ENCODE measurements around the gene PNPO. TPM values are rescaled to one million over a fixed set of nuclear protein-coding genes. Genes with fewer than 3 reads are reported as not detected.
"Not testable (repeated sequence)": the region's sequence is repeated elsewhere in the genome, so short reads cannot be mapped to it uniquely, and the experiment has no call there.

The PNPO gene
- total and polyA plus RNA-seq, 2 experiments from 2014 or later, result 20.0 to 44.7 TPM

DNA sequence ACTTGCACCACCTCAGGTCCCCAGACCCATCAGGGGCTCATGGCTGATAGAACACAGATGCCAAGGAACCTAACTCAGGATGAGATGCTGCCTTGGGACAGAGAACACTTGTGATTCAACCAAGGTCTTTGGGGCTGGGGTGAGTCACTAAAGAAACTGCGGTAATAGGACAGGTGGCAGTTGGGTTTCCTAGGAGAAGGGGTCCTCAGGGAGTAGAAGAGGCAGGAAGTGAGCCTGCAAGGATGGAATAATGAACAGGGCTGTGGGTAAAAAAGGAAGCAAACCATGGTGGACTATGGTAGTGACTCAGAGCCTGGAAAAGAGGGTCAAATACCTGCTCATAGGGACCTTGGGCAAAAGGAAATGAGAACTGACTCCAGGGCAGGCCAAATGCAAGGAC lies 6.5 kb upstream of the PNPO start:
- no peaks in the 10 kb centered on the region for H3K9me2 ChIP-seq (ENCODE audit: insufficient read depth)
- H3K36me3 ChIP-seq (ENCODE audit: low read depth), result no peaks in the 10 kb centered on the region
- no peak overlapping the region for H3K9ac ChIP-seq
- no peak overlapping the region for H3K4me3 ChIP-seq
- 35 to 54% methylated on average over 1 of the region's 1 CpG for WGBS, 2 experiments (ENCODE audit: low coverage in 1 of 2, low lambda C conversion rate in 2 of 2, missing lambda C conversion rate in 2 of 2)
- no peak for TF ChIP-seq EZH2phosphoT487 (IDR thresholded peaks at IDR 0.05; ENCODE audit: insufficient read depth, low read depth)
- TF ChIP-seq EZH2 (IDR thresholded peaks at IDR 0.05; ENCODE audit: insufficient read depth, poor library complexity, severe bottlenecking), result no peak
- in situ Hi-C loops (cut with MboI), result no loop called here
- H2AFZ ChIP-seq, result no peak overlapping the region
- no peaks in the 10 kb centered on the region for H3K27me3 ChIP-seq (replicated peaks; ENCODE audit: insufficient read depth)
- H3K4me2 ChIP-seq (ENCODE audit: unreplicated experiment), result no peak overlapping the region
- H3K9me3 ChIP-seq (ENCODE audit: low read depth), result no peaks in the 10 kb centered on the region
- no peaks in the 10 kb centered on the region for H4K20me1 ChIP-seq (ENCODE audit: insufficient read depth)
- no peaks in the 10 kb centered on the region for H3F3A ChIP-seq (ENCODE audit: insufficient read depth)
- peaks cover 7% of the 10 kb centered on the region for H3K4me1 ChIP-seq (ENCODE audit: insufficient read depth)
- H3K79me2 ChIP-seq (ENCODE audit: insufficient read depth), result no peaks in the 10 kb centered on the region
- H3K27ac ChIP-seq, result no peak overlapping the region
- peak; percentile 11 for DNase-seq

- in situ Hi-C loops (cut with MboI); H4K20me1 ChIP-seq (ENCODE audit: insufficient read depth); H3K36me3 ChIP-seq (ENCODE audit: low read depth); DNase-seq; H3K9me3 ChIP-seq (ENCODE audit: low read depth); H3K9ac ChIP-seq; H3K4me1 ChIP-seq (ENCODE audit: insufficient read depth); H3K79me2 ChIP-seq (ENCODE audit: insufficient read depth); H3K27ac ChIP-seq; H3K4me2 ChIP-seq (ENCODE audit: unreplicated experiment); H3K4me3 ChIP-seq; H3F3A ChIP-seq (ENCODE audit: insufficient read depth); H3K9me2 ChIP-seq (ENCODE audit: insufficient read depth); H2AFZ ChIP-seq; H3K27me3 ChIP-seq (replicated peaks; ENCODE audit: insufficient read depth): not testable (repeated sequence)
- 91 to 92% methylated on average over 3 of the region's 3 CpGs for WGBS, 2 experiments (ENCODE audit: low coverage in 1 of 2, low lambda C conversion rate in 2 of 2, missing lambda C conversion rate in 2 of 2)
These were observed 5.9 kb upstream of the PNPO start for GRCh38 chr17:47935468-47935867.

DNA sequence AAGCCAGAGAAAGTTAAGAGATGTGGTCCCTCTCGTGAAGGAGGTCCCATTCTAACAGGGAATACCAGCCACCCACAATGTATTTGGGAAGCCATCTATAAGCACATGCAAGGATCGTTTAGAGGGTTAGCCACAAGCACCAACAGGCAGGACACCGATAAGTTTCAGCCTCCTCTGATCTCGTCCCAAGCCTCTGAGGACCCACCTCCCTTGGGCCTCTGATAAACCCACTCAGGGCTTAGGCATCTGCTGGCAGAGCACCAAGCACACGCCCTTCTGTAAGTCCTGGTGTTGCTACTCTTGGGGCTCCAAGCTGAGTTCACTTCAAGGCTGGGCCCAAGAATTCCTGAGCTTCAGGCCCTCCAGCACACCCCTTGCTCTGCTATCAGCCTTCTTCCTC lies 5.4 kb upstream of the PNPO start:
- in situ Hi-C loops (cut with MboI), result no loop called here

GRCh38 chr17:47937941-47938340 lies 3.4 kb upstream of the PNPO start:
- Histone ChIP-seq H3K4me2 (ENCODE audit: unreplicated experiment) (no peak overlapping the region), H3K27me3 (replicated peaks; ENCODE audit: insufficient read depth) (no peaks in the 10 kb centered on the region), H3F3A (ENCODE audit: insufficient read depth) (no peaks in the 10 kb centered on the region), H3K4me1 (ENCODE audit: insufficient read depth) (peaks cover 10% of the 10 kb centered on the region), H3K9me2 (ENCODE audit: insufficient read depth) (no peaks in the 10 kb centered on the region), H3K9ac (no peak overlapping the region), H4K20me1 (ENCODE audit: insufficient read depth) (no peaks in the 10 kb centered on the region), H3K9me3 (ENCODE audit: low read depth) (no peaks in the 10 kb centered on the region), H2AFZ (no peak overlapping the region), H3K27ac (no peak overlapping the region), H3K36me3 (ENCODE audit: low read depth) (no peaks in the 10 kb centered on the region), H3K79me2 (ENCODE audit: insufficient read depth) (peaks cover 10% of the 10 kb centered on the region), H3K4me3 (no peak overlapping the region)
- DNase-seq, result no peak
- in situ Hi-C loops (cut with MboI), result no loop called here
- no peak for TF ChIP-seq EZH2 (IDR thresholded peaks at IDR 0.05; ENCODE audit: insufficient read depth, poor library complexity, severe bottlenecking)
- TF ChIP-seq EZH2phosphoT487 (IDR thresholded peaks at IDR 0.05; ENCODE audit: insufficient read depth, low read depth), result no peak
- WGBS, 2 experiments (ENCODE audit: low coverage in 1 of 2, low lambda C conversion rate in 2 of 2, missing lambda C conversion rate in 2 of 2), result 96 to 97% methylated on average over 5 of the region's 5 CpGs

More for the DNA sequence above, 5.4 kb upstream of the PNPO start:
- Histone ChIP-seq H3F3A (ENCODE audit: insufficient read depth) (no peaks in the 10 kb centered on the region), H3K79me2 (ENCODE audit: insufficient read depth) (no peaks in the 10 kb centered on the region), H3K27me3 (replicated peaks; ENCODE audit: insufficient read depth) (no peaks in the 10 kb centered on the region), H3K9ac (no peak overlapping the region), H4K20me1 (ENCODE audit: insufficient read depth) (no peaks in the 10 kb centered on the region), H3K9me2 (ENCODE audit: insufficient read depth) (no peaks in the 10 kb centered on the region), H3K4me3 (no peak overlapping the region), H3K36me3 (ENCODE audit: low read depth) (no peaks in the 10 kb centered on the region), H2AFZ (no peak overlapping the region), H3K27ac (no peak overlapping the region), H3K4me1 (ENCODE audit: insufficient read depth) (peaks cover 10% of the 10 kb centered on the region), H3K9me3 (ENCODE audit: low read depth) (no peaks in the 10 kb centered on the region), H3K4me2 (ENCODE audit: unreplicated experiment) (no peak overlapping the region)
- 67 to 71% methylated on average over 5 of the region's 5 CpGs for WGBS, 2 experiments (ENCODE audit: low coverage in 1 of 2, low lambda C conversion rate in 2 of 2, missing lambda C conversion rate in 2 of 2)
- DNase-seq, result peak; percentile 59
- TF ChIP-seq EZH2phosphoT487 (IDR thresholded peaks at IDR 0.05; ENCODE audit: insufficient read depth, low read depth), result no peak
- no peak for TF ChIP-seq EZH2 (IDR thresholded peaks at IDR 0.05; ENCODE audit: insufficient read depth, poor library complexity, severe bottlenecking)

DNA sequence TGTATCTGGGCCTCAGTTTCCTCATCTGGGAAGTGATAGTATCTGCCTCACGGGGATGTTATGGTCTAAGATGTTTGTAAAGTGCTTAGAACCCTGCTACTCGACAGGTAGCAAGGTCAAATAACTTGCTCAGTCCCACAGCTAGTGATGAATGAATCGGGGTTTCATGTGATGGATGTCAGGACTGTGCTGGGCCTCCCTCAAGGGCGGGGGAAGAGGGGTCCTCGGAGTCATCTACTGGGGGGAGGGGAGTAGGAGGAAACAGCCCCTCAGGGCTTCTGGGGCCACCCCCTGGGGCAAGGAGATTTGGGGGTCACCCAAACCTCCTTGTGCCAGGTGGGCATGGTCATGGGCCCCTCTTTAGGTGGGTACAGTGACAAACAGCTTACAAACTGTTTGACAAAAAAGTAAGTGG lies 732 bp downstream of the PNPO start:
- peak overlapping the region; percentile 97 for H2AFZ ChIP-seq
- in situ Hi-C loops (cut with MboI), result no loop called here
- no peak overlapping the region for H3K27ac ChIP-seq
- no peaks in the 10 kb centered on the region for H3K36me3 ChIP-seq (ENCODE audit: low read depth)
- no peaks in the 10 kb centered on the region for H4K20me1 ChIP-seq (ENCODE audit: insufficient read depth)
- H3K4me3 ChIP-seq, result peak overlapping the region; percentile 88
- no peaks in the 10 kb centered on the region for H3K27me3 ChIP-seq (replicated peaks; ENCODE audit: insufficient read depth)
- H3F3A ChIP-seq (ENCODE audit: insufficient read depth), result no peaks in the 10 kb centered on the region
- H3K9me2 ChIP-seq (ENCODE audit: insufficient read depth), result no peaks in the 10 kb centered on the region
- H3K9ac ChIP-seq, result peak overlapping the region; percentile 84
- H3K9me3 ChIP-seq (ENCODE audit: low read depth), result no peaks in the 10 kb centered on the region
- TF ChIP-seq EZH2 (IDR thresholded peaks at IDR 0.05; ENCODE audit: insufficient read depth, poor library complexity, severe bottlenecking) (no peak), EZH2phosphoT487 (IDR thresholded peaks at IDR 0.05; ENCODE audit: insufficient read depth, low read depth) (no peak)
- H3K79me2 ChIP-seq (ENCODE audit: insufficient read depth), result peaks cover 15% of the 10 kb centered on the region
- 0 out of 2 replicates have a peak, but pooled peaks cover 3% of the 10 kb centered on the region for H3K4me1 ChIP-seq (ENCODE audit: insufficient read depth)
- DNase-seq, result peak; percentile 20
- 3 to 8% methylated on average over 5 of the region's 5 CpGs for WGBS, 2 experiments (ENCODE audit: low coverage in 1 of 2, low lambda C conversion rate in 2 of 2, missing lambda C conversion rate in 2 of 2)
- H3K4me2 ChIP-seq (ENCODE audit: unreplicated experiment), result peak overlapping the region; percentile 92
